HT1080 (cell line): ENCODE measurements around the gene ZNF831. TPM values are rescaled to one million over a fixed set of nuclear protein-coding genes. Genes with fewer than 3 reads are reported as not detected.

Source experiments
- DNase-seq: peaks from one replicate; pipeline ENCODE4 v3.0.0-alpha.2; 2015; ENCODE audit warnings: low read depth
- polyA plus RNA-seq, 2 experiments: library from polyadenylated mRNA; depleted of rRNA; stranded (reverse); fragments of >200 nt; gene quantifications; 2 replicates each; pipeline ENCODE4 v1.2.3, GENCODE V29; 2015
- total RNA-seq: library from RNA; depleted of rRNA; stranded (reverse); fragments of >200 nt; shearing (Covaris generic); gene quantifications from 2 replicates; pipeline ENCODE4 v1.2.3, GENCODE V29; 2014; rRNA removed

ZNF831 gene
- total RNA-seq, result not detected in 2 replicates
- not detected in 2 replicates for polyA plus RNA-seq (2015; cell fraction: cytosol; rRNA removed)
- not detected in 2 replicates for polyA plus RNA-seq (2015; cell fraction: nucleus; rRNA removed)

GRCh38 chr20:59163631-59164530, at the start of gene ZNF831:
TSS of gene ZNF831 (plus strand) at chr20:59163821. CDS start at chr20:59191020, 27,199 bp downstream.
- no peak for DNase-seq

GRCh38 chr20:59117526-59117925, 46.1 kb upstream of the ZNF831 start:
- no peak for DNase-seq

- no peak for DNase-seq
These were observed 44.8 kb upstream of the ZNF831 start for GRCh38 chr20:59118855-59119254.

- no peak for DNase-seq
These were observed 43.1 kb upstream of the ZNF831 start for GRCh38 chr20:59120491-59120890.

- no peak for DNase-seq
These were observed 42.7 kb upstream of the ZNF831 start for GRCh38 chr20:59120919-59121318.

GRCh38 chr20:59121714-59122565, 41.7 kb upstream of the ZNF831 start:
- no peak for DNase-seq

- DNase-seq, result no peak
These were observed 41.1 kb upstream of the ZNF831 start for GRCh38 chr20:59122566-59122919.

- no peak for DNase-seq
These were observed 40.5 kb upstream of the ZNF831 start for GRCh38 chr20:59123011-59123677.

- DNase-seq, result no peak
These were observed 39.9 kb upstream of the ZNF831 start for GRCh38 chr20:59123678-59124255.

- DNase-seq, result no peak
These were observed 39.2 kb upstream of the ZNF831 start for GRCh38 chr20:59124296-59125029.

GRCh38 chr20:59125332-59125731, 38.3 kb upstream of the ZNF831 start:
- no peak for DNase-seq

GRCh38 chr20:59125836-59126235, 37.8 kb upstream of the ZNF831 start:
- DNase-seq, result no peak

GRCh38 chr20:59127839-59128238, 35.8 kb upstream of the ZNF831 start:
- no peak for DNase-seq

- no peak for DNase-seq
These were observed 31.9 kb upstream of the ZNF831 start for GRCh38 chr20:59131551-59132285.

GRCh38 chr20:59134182-59134581, 29.4 kb upstream of the ZNF831 start:
- DNase-seq, result no peak

GRCh38 chr20:59135093-59135492, 28.5 kb upstream of the ZNF831 start:
- no peak for DNase-seq

GRCh38 chr20:59136027-59136426, 27.6 kb upstream of the ZNF831 start:
- no peak for DNase-seq

GRCh38 chr20:59137532-59137931, 26.1 kb upstream of the ZNF831 start:
- no peak for DNase-seq

GRCh38 chr20:59138114-59138748, 25.4 kb upstream of the ZNF831 start:
- DNase-seq, result no peak
